GM18526 (cell line): ENCODE measurements around the gene CHRNE.
A peak's percentile ranks its signal among the peaks of the same experiment; 100 is the strongest.

Experiments used
- POLR2A ChIP-seq: IDR thresholded peaks from 3 replicates; pipeline ENCODE4 v1.6.1; 2011; ENCODE audit not compliant: insufficient read length; ENCODE audit errors: extremely low read depth

The CHRNE gene

GRCh38 chr17:4881761-4882555 lies 20.9 kb downstream of the CHRNE start:
- TF ChIP-seq POLR2A = peak; percentile 9

GRCh38 chr17:4880857-4881256 lies 22.0 kb downstream of the CHRNE start:
- TF ChIP-seq POLR2A = no peak

DNA sequence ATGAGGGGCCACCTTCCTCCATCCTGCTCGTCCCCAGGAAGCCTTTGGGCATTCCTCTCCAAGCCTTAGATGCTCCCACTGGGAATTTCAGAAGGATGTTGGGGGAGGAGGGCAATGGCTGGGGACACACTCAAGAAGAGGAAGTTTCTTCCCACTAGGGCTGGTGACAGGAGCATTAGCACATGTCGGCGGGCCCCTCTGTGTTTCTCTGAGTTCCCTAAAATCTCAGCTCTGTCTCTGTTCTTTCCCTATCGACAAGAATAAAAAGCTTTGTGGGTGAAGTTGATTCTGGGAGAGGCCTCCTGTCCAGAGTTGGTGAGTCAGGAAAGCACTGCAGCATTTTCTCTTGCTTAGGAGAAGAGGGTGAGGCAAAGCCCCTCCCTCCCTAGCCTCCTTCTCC lies 23.3 kb downstream of the CHRNE start:
- no peak for TF ChIP-seq POLR2A

GRCh38 chr17:4877089-4877488 lies 25.8 kb downstream of the CHRNE start:
- no peak for TF ChIP-seq POLR2A

GRCh38 chr17:4872786-4873185 lies 30.1 kb downstream of the CHRNE start:
- no peak for TF ChIP-seq POLR2A

DNA sequence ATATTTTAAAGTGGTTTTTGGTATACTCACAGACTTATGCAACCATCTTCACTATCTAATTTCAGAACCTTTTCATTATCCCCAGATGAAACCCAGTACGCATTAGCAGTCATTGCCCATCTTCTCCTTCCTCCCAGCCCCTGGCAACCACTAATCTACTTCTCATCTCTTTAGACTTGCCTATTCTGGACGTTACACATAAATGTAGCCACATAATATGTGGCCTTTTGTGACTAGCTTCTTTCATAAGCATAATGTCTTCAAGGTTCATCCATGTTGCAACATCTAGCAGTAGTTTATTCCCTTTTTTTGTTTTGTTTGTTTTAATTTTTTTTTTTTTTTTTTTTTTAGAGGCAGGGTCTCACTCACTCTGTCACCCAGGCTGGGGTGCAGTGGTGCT lies 32.0 kb downstream of the CHRNE start:
- no peak for TF ChIP-seq POLR2A

- no peak for TF ChIP-seq POLR2A
Observed at GRCh38 chr17:4863321-4863720, 39.6 kb downstream of the CHRNE start.

DNA sequence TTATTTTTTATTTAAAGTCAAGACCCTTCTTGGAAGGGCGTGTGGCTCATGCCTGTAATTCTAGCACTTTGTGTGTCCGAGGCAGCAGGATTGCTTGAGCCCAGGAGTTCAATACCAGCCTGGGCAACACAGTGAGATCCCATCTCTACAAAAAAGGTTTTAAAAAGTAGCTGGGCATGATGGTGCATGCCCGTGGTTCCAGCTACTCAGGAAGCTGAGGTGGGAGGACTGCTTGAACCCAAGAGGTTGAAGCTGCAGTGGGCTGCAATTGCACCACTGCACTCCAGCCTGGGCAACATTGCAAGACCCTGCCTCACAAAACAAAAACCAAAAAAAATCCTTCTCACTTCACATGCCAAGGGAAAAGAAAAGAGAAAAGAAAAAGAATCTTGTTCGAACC lies 40.2 kb downstream of the CHRNE start:
- TF ChIP-seq POLR2A = no peak

DNA sequence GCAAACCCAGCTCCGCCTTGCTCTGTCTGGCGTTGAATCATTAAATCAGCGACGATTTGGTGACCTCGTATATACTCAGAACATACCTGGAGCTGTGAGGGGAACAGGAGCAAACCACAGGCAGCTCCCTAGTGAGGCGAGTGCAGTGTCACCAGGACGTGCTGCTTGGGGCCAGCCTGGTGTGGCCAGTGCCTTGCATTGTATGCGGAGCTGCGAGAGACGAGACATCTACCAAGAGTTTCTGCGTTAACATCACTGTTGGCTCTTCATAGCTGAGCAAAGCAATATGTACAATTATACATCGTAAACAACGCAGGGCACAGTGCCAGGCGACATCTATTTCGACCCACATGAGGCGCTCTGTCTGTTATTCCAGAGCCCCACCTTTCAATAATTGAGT lies 41.8 kb downstream of the CHRNE start:
- no peak for TF ChIP-seq POLR2A

GRCh38 chr17:4860651-4861050 lies 42.2 kb downstream of the CHRNE start:
- no peak for TF ChIP-seq POLR2A

GRCh38 chr17:4859816-4860625 lies 42.9 kb downstream of the CHRNE start:
- TF ChIP-seq POLR2A = no peak

GRCh38 chr17:4858882-4859260 lies 44.0 kb downstream of the CHRNE start:
- no peak for TF ChIP-seq POLR2A

DNA sequence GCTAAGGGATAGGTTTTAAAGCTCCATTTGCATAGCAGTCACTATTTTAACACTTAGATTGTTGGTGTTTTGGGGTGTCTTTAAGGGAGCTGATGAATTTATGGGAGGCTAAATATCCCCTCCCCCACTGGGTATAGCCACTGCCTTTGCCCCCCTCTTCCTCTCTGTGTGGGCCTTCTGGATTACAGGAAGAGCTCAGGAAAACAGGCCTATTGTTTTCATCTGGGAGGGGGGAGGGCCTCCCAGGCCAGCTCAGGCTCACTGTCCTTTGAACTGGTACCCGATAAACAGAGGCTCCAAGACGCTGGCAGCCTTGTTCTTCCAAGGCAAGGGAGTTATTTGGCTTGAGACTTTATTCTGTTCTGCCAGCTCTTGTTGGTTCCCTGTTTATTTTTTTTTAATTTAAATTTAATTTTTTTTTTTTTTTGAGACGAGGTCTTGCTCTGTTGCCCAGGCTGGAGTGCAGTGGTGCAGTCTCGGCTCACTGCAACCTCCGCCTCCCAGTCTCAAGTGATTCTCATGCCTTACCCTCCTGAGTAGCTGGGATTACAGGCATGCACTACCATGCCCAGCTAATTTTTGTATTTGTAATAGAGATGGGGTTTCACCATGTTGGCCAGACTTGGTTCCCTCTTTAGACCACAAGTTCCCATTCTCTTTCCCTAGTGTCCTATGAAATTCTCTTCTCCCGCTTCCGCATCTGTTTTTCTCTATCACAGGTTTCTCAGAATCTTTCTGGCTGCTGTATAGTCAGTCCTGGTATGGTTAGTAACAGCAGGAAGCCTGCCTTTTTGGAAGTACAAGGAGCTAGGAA lies 44.6 kb downstream of the CHRNE start:
- TF ChIP-seq POLR2A = no peak

GRCh38 chr17:4856937-4857314 lies 46.0 kb downstream of the CHRNE start:
- no peak for TF ChIP-seq POLR2A

- no peak for TF ChIP-seq POLR2A
Observed at GRCh38 chr17:4856271-4856936, 46.5 kb downstream of the CHRNE start.

DNA sequence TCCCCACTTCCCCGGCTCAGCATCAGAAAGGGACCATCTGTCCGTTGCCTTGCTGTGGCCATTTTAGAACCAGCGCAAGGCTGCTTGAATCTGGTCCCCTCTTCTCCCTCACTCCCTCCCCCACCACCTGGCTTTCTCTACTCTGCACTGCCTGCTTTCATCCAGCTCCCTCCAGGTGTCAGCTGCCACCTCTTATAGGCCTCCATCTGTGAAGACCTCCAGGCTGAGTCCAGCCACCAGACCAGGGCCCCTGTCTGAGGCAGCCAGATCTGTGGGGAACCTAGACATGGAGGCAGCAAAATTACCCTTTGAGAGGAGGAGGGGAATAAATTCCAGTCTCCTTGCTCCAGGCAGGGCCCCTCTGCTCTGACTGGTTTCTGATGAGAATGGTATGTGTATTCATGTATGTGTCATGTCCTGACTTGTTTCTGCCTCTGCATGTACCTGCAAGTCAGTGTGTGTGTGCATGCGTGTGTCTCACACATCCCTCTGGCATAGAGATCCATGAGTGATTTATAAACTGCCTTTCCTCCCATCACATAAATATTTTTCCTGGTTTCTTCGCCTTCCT lies 48.7 kb downstream of the CHRNE start:
- no peak for TF ChIP-seq POLR2A
